Kidney (tissue), 14 donors: ENCODE data around the gene CMTM7. TPM values are rescaled to one million over a fixed set of nuclear protein-coding genes. Genes with fewer than 3 reads are reported as not detected.
"Not testable (repeated sequence)": the region's sequence is repeated elsewhere in the genome, so short reads cannot be mapped to it uniquely, and the experiment has no call there.

Source experiments
- DNase-seq, 5 donors: peaks; one replicate each; pipeline ENCODE4 v3.0.0-alpha.2; 2013 to 2020
- FAIRE-seq: peaks from 2 replicates; lab custom pipeline; 2012; peaks lifted over from hg19 to GRCh38; lab: Jason Lieb, UNC
- H3K27ac ChIP-seq, 2 donors: one replicate each; pipeline ENCODE4 v1.7.0; 2013; ENCODE audit warnings: low read depth in 2 of 2, low read length in 2 of 2, inconsistent platforms in 1 of 2
- H3K27me3 ChIP-seq: one replicate; pipeline ENCODE4 v1.7.1; 2013; ENCODE audit warnings: low read length, inconsistent platforms; ENCODE audit not compliant: control insufficient read depth, insufficient read depth
- H3K36me3 ChIP-seq, 3 donors: one replicate each; pipeline versions ENCODE4 v1.7.0 to v1.7.1; 2013; ENCODE audit warnings: low read length in 3 of 3, control low read depth in 1 of 3, inconsistent platforms in 1 of 3; ENCODE audit not compliant: insufficient read depth in 3 of 3, control insufficient read depth in 2 of 3
- H3K4me1 ChIP-seq, 3 donors: one replicate each; pipeline versions ENCODE4 v1.7.0 to v1.7.1; 2013; ENCODE audit warnings: low read length in 3 of 3, inconsistent platforms in 1 of 3, low read depth in 1 of 3; ENCODE audit not compliant: control insufficient read depth in 2 of 3, insufficient read depth in 2 of 3
- H3K4me3 ChIP-seq, 3 donors: one replicate each; pipeline versions ENCODE4 v1.7.0 to v1.8.1; 2013; ENCODE audit warnings: low read length in 3 of 3, control low read depth in 1 of 3, inconsistent platforms in 1 of 3
- H3K9ac ChIP-seq, 3 donors: one replicate each; pipeline versions ENCODE4 v1.7.0 to v1.7.1; 2013; ENCODE audit warnings: low read length in 3 of 3, control low read depth in 1 of 3, inconsistent platforms in 1 of 3
- H3K9me3 ChIP-seq, 3 donors: one replicate each; pipeline versions ENCODE4 v1.7.0 to v1.7.1; 2013; ENCODE audit warnings: low read length in 3 of 3, control low read depth in 1 of 3, inconsistent platforms in 1 of 3; ENCODE audit not compliant: control insufficient read depth in 2 of 3, insufficient read depth in 1 of 3
- CTCF ChIP-seq: IDR thresholded peaks from 3 replicates; pipeline ENCODE4 v1.5.1; 2012; ENCODE audit warnings: mild to moderate bottlenecking, moderate library complexity, borderline replicate concordance; ENCODE audit not compliant: insufficient read depth; ENCODE audit errors: extremely low read depth
- intact Hi-C: fragments of 100-400 bp; cut with DNase I; formaldehyde crosslinking; loops from one replicate; pipeline ENCODE4 v1.11.1; 2022
- polyA plus RNA-seq: library from polyadenylated mRNA; stranded (reverse); fragments of 350-450 nt; fragmentation: Illumina TruSeq; extraction: RNeasy Lipid Tissue Mini Kit (QIAGEN cat#74804); gene quantifications from one replicate; pipeline ENCODE4 v1.2.3, GENCODE V29; 2014; ENCODE audit warnings: low read depth, low replicate concordance; ENCODE audit not compliant: insufficient read depth
- total RNA-seq: library from RNA; stranded (reverse); fragmentation: NEBNext Ultra II Directional; extraction: Animal tissue kit (Norgen Biotek cat#: 25700); gene quantifications from one replicate; pipeline ENCODE4 v1.2.1, GENCODE V29; 2021
- donor health status: control.
- donor health status: control.
- donor health status: control.
- donor health status: control.
- donor health status: control.
- donor health status: DM: yes; HTN: yes; CAD: no.
- donor health status: Normal renal cell carcinoma (clear cell type).

The CMTM7 gene
- total and polyA plus RNA-seq, 2 donors from 2014 or later = 26.0 to 38.2 TPM

- H3K4me3 ChIP-seq = no peak overlapping the region
- TF ChIP-seq CTCF = no peak
- intact Hi-C loops = no loop called here
- no peaks in the 10 kb centered on the region for H3K27me3 ChIP-seq
- no peaks in the 10 kb centered on the region for H3K4me1 ChIP-seq
- H3K9ac ChIP-seq = no peak overlapping the region
- FAIRE-seq (no peak), DNase-seq (peak in 4 of 5 donors; percentile 83 to 95 (median 88))
- H3K27ac ChIP-seq = no peak overlapping the region
- no peaks in the 10 kb centered on the region for H3K36me3 ChIP-seq
- H3K9me3 ChIP-seq = no peaks in the 10 kb centered on the region
Observed at GRCh38 chr3:32384938-32385337, 6.7 kb upstream of the CMTM7 start.

- Histone ChIP-seq H3K27me3 (no peaks in the 10 kb centered on the region), H3K4me1 (peaks cover 0 to 2% (median 0%) of the 10 kb centered on the region in 3 donors), H3K27ac (no peak overlapping the region), H3K36me3 (no peaks in the 10 kb centered on the region), H3K9ac (no peak overlapping the region), H3K4me3 (no peak overlapping the region), H3K9me3 (no peaks in the 10 kb centered on the region)
- TF ChIP-seq CTCF = no peak
- FAIRE-seq (no peak), DNase-seq (no peak)
- intact Hi-C loops = no loop called here
Observed at GRCh38 chr3:32387512-32387911, 4.1 kb upstream of the CMTM7 start.

- H3K36me3 ChIP-seq, FAIRE-seq, H3K27ac ChIP-seq, DNase-seq, H3K4me1 ChIP-seq, H3K4me3 ChIP-seq, H3K9ac ChIP-seq, H3K27me3 ChIP-seq, intact Hi-C loops, H3K9me3 ChIP-seq: not testable (repeated sequence)
Observed at GRCh38 chr3:32389577-32389976, 2.1 kb upstream of the CMTM7 start.

- TF ChIP-seq CTCF = no peak
- H3K27me3 ChIP-seq = no peaks in the 10 kb centered on the region
- intact Hi-C loops = no loop called here
- no peaks in the 10 kb centered on the region for H3K9me3 ChIP-seq
- H3K4me3 ChIP-seq = peak overlapping the region; percentile 51 to 71 (median 60)
- no peak for FAIRE-seq
- H3K36me3 ChIP-seq = no peaks in the 10 kb centered on the region
- peak in 4 of 5 donors; percentile 67 to 82 (median 70) for DNase-seq
- peak overlapping the region in 2 of 3 donors; percentile 20 to 75 for H3K9ac ChIP-seq
- peak overlapping the region; percentile 78 to 87 for H3K27ac ChIP-seq
- H3K4me1 ChIP-seq = peaks cover 0 to 2% (median 0%) of the 10 kb centered on the region in 3 donors
Observed at GRCh38 chr3:32392536-32393302, 1.1 kb downstream of the CMTM7 start.
